ENCODE measurements around the gene SEMA3A. TPM values are rescaled to one million over a fixed set of nuclear protein-coding genes. Genes with fewer than 3 reads are reported as not detected.
A peak's percentile ranks its signal among the peaks of the same experiment; 100 is the strongest.

Gene SEMA3A
- total and polyA plus RNA-seq, 2 experiments from 2014 or later, result 19.8 to 46.4 TPM

- H3K4me1 Mint-ChIP-seq, result peaks cover 30% of the 10 kb centered on the region
- H3K4me2 ChIP-seq, result no peak overlapping the region
- no peaks in the 10 kb centered on the region for H3K9me2 ChIP-seq (ENCODE audit: insufficient read depth)
- DNase-seq (ENCODE audit: low spot score), result no peak
- H3K4me3 Mint-ChIP-seq, result no peak overlapping the region
- H3K27me3 ChIP-seq (ENCODE audit: insufficient read depth), result no peaks in the 10 kb centered on the region
- H3F3A ChIP-seq (replicated peaks; ENCODE audit: low read depth), result no peaks in the 10 kb centered on the region; the same call in 1 of the 2 replicates
- peak overlapping the region; percentile 69 for H3K27ac Mint-ChIP-seq
- no peaks in the 10 kb centered on the region for H4K20me1 ChIP-seq (replicated peaks; ENCODE audit: insufficient read depth)
- no peaks in the 10 kb centered on the region for H3K36me3 ChIP-seq (ENCODE audit: insufficient read depth)
- TF ChIP-seq JUNB (IDR thresholded peaks at IDR 0.05; ENCODE audit: unreplicated experiment), result no peak
- no peak for TF ChIP-seq POLR2AphosphoS5 (IDR thresholded peaks at IDR 0.05; ENCODE audit: low read depth)
- no peak for TF ChIP-seq REST (IDR thresholded peaks at IDR 0.05; ENCODE audit: unreplicated experiment)
- no peak for TF ChIP-seq STAT1 (IDR thresholded peaks at IDR 0.05; ENCODE audit: unreplicated experiment)
- no peak for TF ChIP-seq EZH2 (IDR thresholded peaks at IDR 0.05; ENCODE audit: low read depth, unreplicated experiment)
- peaks cover 33% of the 10 kb centered on the region for H3K4me1 ChIP-seq (ENCODE audit: insufficient read depth)
- H3K36me3 Mint-ChIP-seq (ENCODE audit: low read depth), result peaks cover 3% of the 10 kb centered on the region; the same call in 1 of the 3 replicates
- no peak for ATAC-seq
- H3K27ac ChIP-seq (ENCODE audit: low read depth), result no peak overlapping the region
- no peaks in the 10 kb centered on the region for H3K9me3 Mint-ChIP-seq
- no peak overlapping the region for H2AFZ ChIP-seq
- H3K79me2 ChIP-seq (replicated peaks; ENCODE audit: insufficient read depth), result no peaks in the 10 kb centered on the region
- no peak overlapping the region for H3K4me3 ChIP-seq
- no peaks in the 10 kb centered on the region for H3K27me3 Mint-ChIP-seq (ENCODE audit: insufficient read depth, low read depth, poor library complexity)
These were observed 15.7 kb upstream of the SEMA3A start for GRCh38 chr7:84210301-84210700.

DNA sequence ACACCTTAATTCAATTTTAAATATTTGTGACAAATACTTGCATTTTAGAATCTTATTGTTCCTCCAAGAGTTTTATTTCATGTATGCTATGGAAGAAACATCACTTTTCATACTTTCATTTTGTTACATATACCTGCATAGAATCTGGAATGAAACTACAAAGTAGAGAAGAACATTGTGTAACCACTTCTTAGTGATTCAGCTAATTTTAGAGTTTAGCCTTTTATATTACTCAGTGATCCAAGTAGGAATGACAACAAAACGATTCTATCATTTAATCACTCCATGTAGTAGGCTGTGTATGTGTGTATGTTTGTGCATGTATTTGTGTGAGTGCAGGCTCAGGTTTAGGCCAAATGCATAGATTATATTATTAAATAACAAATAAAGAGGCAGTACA, 14.4 kb upstream of the SEMA3A start:
- Histone ChIP-seq H3K4me3 (no peak overlapping the region), H2AFZ (no peak overlapping the region), H3F3A (replicated peaks; ENCODE audit: low read depth) (no peaks in the 10 kb centered on the region; the same call in 1 of the 2 replicates), H3K9me2 (ENCODE audit: insufficient read depth) (no peaks in the 10 kb centered on the region), H3K4me2 (no peak overlapping the region), H3K4me1 (ENCODE audit: insufficient read depth) (peaks cover 42% of the 10 kb centered on the region), H3K27ac (ENCODE audit: low read depth) (peak overlapping the region; percentile 57; the same call in 1 of the 2 replicates), H3K79me2 (replicated peaks; ENCODE audit: insufficient read depth) (no peaks in the 10 kb centered on the region), H4K20me1 (replicated peaks; ENCODE audit: insufficient read depth) (no peaks in the 10 kb centered on the region), H3K36me3 (ENCODE audit: insufficient read depth) (no peaks in the 10 kb centered on the region), H3K27me3 (ENCODE audit: insufficient read depth) (no peaks in the 10 kb centered on the region)
- Mint-ChIP-seq H3K9me3 (no peaks in the 10 kb centered on the region), H3K4me3 (no peak overlapping the region), H3K27me3 (ENCODE audit: insufficient read depth, low read depth, poor library complexity) (no peaks in the 10 kb centered on the region), H3K27ac (peak overlapping the region; percentile 44; the same call in 1 of the 2 replicates), H3K4me1 (peaks cover 41% of the 10 kb centered on the region), H3K36me3 (ENCODE audit: low read depth) (peaks cover 3% of the 10 kb centered on the region; the same call in 1 of the 3 replicates)
- ATAC-seq (no peak), DNase-seq (ENCODE audit: low spot score) (no peak)
- no peak for TF ChIP-seq POLR2AphosphoS5 (IDR thresholded peaks at IDR 0.05; ENCODE audit: low read depth)
- TF ChIP-seq STAT1 (IDR thresholded peaks at IDR 0.05; ENCODE audit: unreplicated experiment), result no peak
- no peak for TF ChIP-seq ZNF331 (CRISPR knock-in tag; IDR thresholded peaks at IDR 0.05; ENCODE audit: low read depth)

- Mint-ChIP-seq H3K4me1 (peaks cover 47% of the 10 kb centered on the region), H3K9me3 (no peaks in the 10 kb centered on the region), H3K4me3 (peak overlapping the region; percentile 7; the same call in 1 of the 3 replicates), H3K36me3 (ENCODE audit: low read depth) (peaks cover 3% of the 10 kb centered on the region; the same call in 1 of the 3 replicates), H3K27me3 (ENCODE audit: insufficient read depth, low read depth, poor library complexity) (no peaks in the 10 kb centered on the region), H3K27ac (peak overlapping the region; percentile 58)
- Histone ChIP-seq H3K4me3 (peak overlapping the region; percentile 4; the same call in 1 of the 2 replicates), H3K27ac (ENCODE audit: low read depth) (peak overlapping the region; percentile 57), H3K4me1 (ENCODE audit: insufficient read depth) (peaks cover 48% of the 10 kb centered on the region), H4K20me1 (replicated peaks; ENCODE audit: insufficient read depth) (no peaks in the 10 kb centered on the region), H3K9me2 (ENCODE audit: insufficient read depth) (no peaks in the 10 kb centered on the region), H3K36me3 (ENCODE audit: insufficient read depth) (no peaks in the 10 kb centered on the region), H3K4me2 (peak overlapping the region; percentile 35), H2AFZ (no peak overlapping the region), H3K79me2 (replicated peaks; ENCODE audit: insufficient read depth) (no peaks in the 10 kb centered on the region), H3K27me3 (ENCODE audit: insufficient read depth) (no peaks in the 10 kb centered on the region), H3F3A (replicated peaks; ENCODE audit: low read depth) (no peaks in the 10 kb centered on the region; the same call in 1 of the 2 replicates)
- DNase-seq (ENCODE audit: low spot score), result no peak
- ATAC-seq, result peak; percentile 52; the same call in 2 of the 3 replicates
- no peak for TF ChIP-seq NANOG (IDR thresholded peaks at IDR 0.05; ENCODE audit: borderline replicate concordance)
- TF ChIP-seq, protein P1, sequence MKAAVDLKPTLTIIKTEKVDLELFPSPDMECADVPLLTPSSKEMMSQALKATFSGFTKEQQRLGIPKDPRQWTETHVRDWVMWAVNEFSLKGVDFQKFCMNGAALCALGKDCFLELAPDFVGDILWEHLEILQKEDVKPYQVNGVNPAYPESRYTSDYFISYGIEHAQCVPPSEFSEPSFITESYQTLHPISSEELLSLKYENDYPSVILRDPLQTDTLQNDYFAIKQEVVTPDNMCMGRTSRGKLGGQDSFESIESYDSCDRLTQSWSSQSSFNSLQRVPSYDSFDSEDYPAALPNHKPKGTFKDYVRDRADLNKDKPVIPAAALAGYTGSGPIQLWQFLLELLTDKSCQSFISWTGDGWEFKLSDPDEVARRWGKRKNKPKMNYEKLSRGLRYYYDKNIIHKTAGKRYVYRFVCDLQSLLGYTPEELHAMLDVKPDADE (IDR thresholded peaks at IDR 0.05), result no peak
These were observed 13.0 kb upstream of the SEMA3A start for GRCh38 chr7:84207615-84208014.
